SKM-1 treated with dmso at 0.1 percent for 144 hours (cell line): ENCODE data around the gene RAB21.
"Not testable (repeated sequence)": the region's sequence is repeated elsewhere in the genome, so short reads cannot be mapped to it uniquely, and the experiment has no call there.

ENCODE experiments used
- DNase-seq: peaks from one replicate; lab custom pipeline; 2025; ENCODE audit not compliant: unreplicated experiment; lab: John Stamatoyannopoulos, UW

Gene RAB21

DNA sequence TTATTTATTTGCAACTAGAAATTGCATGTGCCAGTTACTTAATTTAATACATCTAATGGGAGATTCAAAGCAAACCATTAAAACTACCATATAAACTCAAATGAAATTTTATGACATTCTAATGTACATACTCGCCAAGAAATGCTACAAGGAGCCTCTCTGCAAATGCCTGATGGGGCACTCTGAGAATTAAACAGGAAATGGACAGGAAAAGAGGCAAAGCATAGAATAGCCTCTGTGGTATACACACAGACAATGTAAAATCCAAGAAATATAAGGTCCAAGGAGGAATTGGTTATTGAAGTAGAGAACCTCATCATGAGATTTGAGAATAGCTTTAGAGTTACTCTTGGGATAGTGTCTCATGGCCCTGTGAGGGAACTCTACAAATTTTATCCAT is 41.2 kb downstream of the RAB21 start:
- no peak for DNase-seq

GRCh38 chr12:71797531-71797930 is 42.9 kb downstream of the RAB21 start:
- no peak for DNase-seq

DNA sequence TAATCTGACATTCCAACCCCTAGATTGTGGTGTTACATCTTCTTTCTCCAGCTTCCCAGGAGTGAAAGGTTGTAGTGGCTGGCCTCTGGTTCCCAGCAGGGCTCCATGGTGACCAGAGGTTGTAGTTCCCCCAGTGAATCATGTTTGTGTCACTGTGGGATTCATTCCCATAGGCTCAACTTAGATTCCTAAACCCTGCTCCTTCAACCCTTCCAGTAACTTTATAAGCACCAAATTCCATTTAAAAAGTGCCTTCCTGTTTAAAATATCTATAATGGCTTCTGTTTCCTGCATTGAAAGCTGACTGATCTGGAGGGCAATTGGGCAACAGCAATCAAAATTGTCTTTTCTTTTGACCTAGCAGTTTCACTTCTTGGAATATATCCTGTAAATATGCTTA is 44.4 kb downstream of the RAB21 start:
- no peak for DNase-seq

DNA sequence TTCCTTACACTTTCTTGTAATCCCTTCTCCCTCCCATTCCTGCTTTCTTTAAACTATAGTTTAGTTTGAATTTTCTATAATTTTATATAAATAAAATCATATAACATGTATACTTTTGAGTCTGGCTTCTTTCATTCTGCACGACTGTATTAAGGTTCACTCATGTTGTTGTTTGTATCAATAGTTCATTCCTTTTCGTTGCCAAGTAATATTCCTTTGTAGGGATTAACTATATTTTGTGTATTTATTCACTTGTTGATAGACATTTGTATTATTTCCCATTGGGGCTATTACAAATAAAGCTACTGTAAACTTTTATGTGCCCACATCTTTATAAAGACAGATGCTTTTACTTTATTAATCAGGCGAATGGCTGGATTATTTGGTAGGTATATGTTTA is 45.5 kb downstream of the RAB21 start:
- no peak for DNase-seq

DNA sequence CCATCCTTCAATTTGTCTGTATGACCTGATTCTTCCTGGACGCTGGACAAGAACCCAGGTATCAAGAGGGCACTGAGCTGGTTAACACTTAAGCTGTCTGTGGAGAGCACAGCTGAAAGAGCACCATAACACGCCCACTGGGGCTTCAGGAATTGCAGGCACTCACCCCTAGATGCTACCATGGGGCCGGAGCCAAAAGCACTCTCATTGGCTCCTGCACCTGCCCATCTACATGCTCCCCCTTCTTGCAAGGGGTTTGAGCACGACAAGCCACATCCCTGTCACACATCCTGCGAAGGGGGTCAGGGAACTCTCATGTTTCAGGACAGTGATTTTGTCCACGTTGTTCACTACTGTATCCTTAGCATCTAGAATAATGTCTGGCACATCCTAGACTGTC is 49.8 kb downstream of the RAB21 start:
- no peak for DNase-seq

DNA sequence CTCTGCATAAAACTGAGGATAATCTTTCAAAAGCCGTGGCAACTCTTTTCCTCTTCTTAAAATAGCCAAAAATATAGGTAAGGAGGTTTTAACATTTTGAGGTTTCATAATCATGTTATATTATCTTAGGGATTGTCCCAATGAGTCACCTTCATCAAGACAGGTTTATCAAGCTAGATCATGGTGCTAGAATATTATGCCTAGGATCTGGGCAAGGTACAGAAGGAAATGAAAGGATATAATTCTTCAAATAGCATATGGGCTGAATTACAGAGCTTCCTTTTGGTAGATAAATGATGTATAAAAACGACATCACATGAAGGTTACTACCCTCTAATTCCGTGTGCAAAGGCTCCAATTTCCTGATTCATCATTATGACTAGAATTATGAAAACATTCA is 56.3 kb downstream of the RAB21 start:
- DNase-seq, result no peak

- DNase-seq, result not testable (repeated sequence)
These were observed 60.6 kb downstream of the RAB21 start for GRCh38 chr12:71815242-71815641.

DNA sequence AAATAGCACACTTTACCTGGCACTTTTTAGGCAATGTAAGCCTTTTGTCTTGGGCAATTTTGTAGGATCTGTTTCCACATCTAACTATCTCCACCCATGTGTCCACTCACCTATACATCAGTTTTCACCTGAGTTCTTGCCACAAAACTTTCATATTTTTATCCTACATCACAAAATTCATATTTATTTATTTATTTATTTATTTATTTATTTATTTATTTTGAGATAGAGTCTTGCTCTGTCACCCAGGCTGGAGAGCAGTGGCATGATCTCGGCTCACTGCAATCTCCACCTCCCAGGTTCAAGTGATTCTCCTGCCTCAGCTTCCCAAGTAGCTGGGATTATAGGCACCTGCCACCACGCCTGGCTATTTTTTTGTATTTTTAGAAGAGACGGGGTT is 67.4 kb downstream of the RAB21 start:
- not testable (repeated sequence) for DNase-seq

- no peak for DNase-seq
These were observed 74.2 kb downstream of the RAB21 start for GRCh38 chr12:71828813-71829212.

DNA sequence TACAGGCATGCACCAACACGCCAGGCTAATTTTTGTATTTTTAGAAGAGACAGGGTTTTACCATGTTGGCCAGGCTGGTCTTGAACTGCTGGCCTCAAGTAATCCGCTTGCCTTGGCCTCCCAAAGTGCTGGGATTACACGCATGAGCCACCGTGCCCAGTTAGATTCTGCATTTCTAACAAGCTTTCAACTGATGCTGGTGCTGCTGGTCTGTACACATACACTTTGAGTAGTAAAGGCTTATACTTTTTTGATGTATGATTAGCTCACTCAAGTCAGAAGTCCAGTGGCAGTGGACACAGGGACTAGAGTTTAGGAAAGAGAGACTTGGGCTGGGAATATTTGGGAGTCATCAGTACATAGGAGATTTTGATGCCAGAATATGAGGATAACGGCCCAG is 82.7 kb downstream of the RAB21 start:
- DNase-seq, result no peak

DNA sequence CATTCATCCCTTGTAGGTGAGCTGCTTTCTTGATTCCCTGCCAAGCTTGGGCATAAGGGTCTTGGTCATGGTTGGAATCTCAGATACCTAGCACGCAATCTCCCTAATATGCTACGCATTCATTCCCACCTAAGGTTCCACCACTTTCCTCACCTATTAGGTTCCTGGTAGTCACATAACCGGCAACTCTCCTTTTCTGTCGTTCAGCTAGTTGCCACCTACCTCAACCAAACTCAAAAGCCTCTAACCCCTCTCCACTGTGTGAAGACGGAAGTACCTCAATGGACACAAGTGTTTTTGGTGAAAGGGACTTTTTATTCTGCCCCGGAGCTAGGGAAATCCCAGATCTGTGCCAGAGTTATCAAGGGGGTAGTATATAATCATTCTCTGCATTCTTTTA is 83.6 kb downstream of the RAB21 start:
- DNase-seq, result no peak

- DNase-seq, result no peak
These were observed 84.0 kb downstream of the RAB21 start for GRCh38 chr12:71838676-71839075.

DNA sequence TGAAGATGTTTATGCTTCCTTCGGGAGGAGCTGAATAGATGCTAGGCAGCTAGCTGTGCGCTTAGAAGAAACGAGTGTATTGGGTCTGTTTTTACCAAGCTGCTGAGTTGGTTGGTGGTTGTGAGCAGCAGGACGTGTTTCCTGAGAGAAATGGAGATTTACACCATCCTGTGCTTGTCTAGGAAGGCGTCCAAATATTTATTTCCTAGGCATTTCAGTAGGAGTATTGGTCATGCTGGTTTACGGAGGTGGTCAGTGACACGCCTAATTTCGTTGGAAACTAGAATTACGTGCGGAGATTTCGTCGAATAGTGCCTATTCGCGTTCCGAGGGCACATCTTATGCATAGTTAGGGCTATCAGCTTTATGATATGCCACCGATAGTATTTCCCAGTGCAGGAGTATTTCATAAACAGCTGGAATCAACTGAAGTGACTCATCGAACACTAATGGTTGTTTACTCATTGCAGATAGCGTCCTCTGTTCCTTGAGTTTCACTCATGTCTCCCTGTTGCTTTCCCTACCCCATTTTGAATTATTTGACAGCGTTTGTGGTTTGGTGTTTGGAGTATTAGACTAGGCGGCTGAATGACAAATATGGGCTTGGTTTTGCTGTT is 85.7 kb downstream of the RAB21 start:
- DNase-seq, result no peak

- no peak for DNase-seq
These were observed 91.8 kb downstream of the RAB21 start for GRCh38 chr12:71846322-71846940.

DNA sequence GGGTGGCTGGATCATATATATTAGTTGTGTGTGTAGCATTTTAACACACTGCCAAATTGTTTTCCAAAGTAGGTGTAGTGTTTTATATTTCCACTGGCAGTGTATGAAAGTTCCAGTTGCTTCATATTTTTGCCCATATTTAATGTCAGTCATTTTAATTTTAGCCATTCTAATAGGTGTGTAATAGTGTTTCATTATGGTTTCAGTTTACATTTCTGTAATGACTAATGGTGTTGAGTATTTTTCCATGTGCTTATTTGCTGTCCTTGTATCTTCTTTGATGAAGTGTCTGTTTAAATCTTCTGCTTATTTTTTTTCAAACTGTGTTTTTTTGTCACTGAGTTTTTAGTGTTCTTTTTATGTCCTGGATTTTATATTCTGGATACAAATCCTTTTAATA is 93.5 kb downstream of the RAB21 start:
- no peak for DNase-seq

GRCh38 chr12:71849109-71849851 is 94.6 kb downstream of the RAB21 start:
- no peak for DNase-seq
